ENCODE results near the gene ARHGAP6.
"Not testable (repeated sequence)": the region's sequence is repeated elsewhere in the genome, so short reads cannot be mapped to it uniquely, and the experiment has no call there.

The ARHGAP6 gene

GRCh38 chrX:11375614-11376119 lies 290.1 kb downstream of the ARHGAP6 start:
- no peak overlapping the region for H3K27ac ChIP-seq
- no peak for DNase-seq (ENCODE audit: low spot score)
- TF ChIP-seq CTCF (IDR thresholded peaks at IDR 0.05), result no peak
- no peak overlapping the region for H3K4me3 ChIP-seq

GRCh38 chrX:11374570-11374969 lies 291.1 kb downstream of the ARHGAP6 start:
- Histone ChIP-seq H3K4me3 (no peak overlapping the region), H3K27ac (no peak overlapping the region)
- TF ChIP-seq CTCF (IDR thresholded peaks at IDR 0.05), result no peak
- no peak for DNase-seq (ENCODE audit: low spot score)

- no peak for TF ChIP-seq CTCF (IDR thresholded peaks at IDR 0.05)
- H3K27ac ChIP-seq, result no peak overlapping the region
- no peak overlapping the region for H3K4me3 ChIP-seq
- no peak for DNase-seq (ENCODE audit: low spot score)
Measured at GRCh38 chrX:11371106-11371505, 294.6 kb downstream of the ARHGAP6 start.

- no peak for DNase-seq (ENCODE audit: low spot score)
- Histone ChIP-seq H3K4me3 (no peak overlapping the region), H3K27ac (peak overlapping the region in 1 of 2 donors; percentile 4)
- TF ChIP-seq CTCF (IDR thresholded peaks at IDR 0.05), result no peak
Measured at GRCh38 chrX:11367609-11368430, 297.9 kb downstream of the ARHGAP6 start.

- H3K4me3 ChIP-seq, result no peak overlapping the region
- peak overlapping the region in 1 of 2 donors; percentile 26 for H3K27ac ChIP-seq
- DNase-seq (ENCODE audit: low spot score), result no peak
- TF ChIP-seq CTCF (IDR thresholded peaks at IDR 0.05), result no peak
Measured at GRCh38 chrX:11366998-11367595, 298.6 kb downstream of the ARHGAP6 start.

GRCh38 chrX:11365426-11365825 lies 300.3 kb downstream of the ARHGAP6 start:
- TF ChIP-seq CTCF (IDR thresholded peaks at IDR 0.05), result no peak
- DNase-seq (ENCODE audit: low spot score), result no peak
- H3K27ac ChIP-seq, result no peak overlapping the region
- no peak overlapping the region for H3K4me3 ChIP-seq

GRCh38 chrX:11364835-11365234 lies 300.9 kb downstream of the ARHGAP6 start:
- no peak for TF ChIP-seq CTCF (IDR thresholded peaks at IDR 0.05)
- no peak for DNase-seq (ENCODE audit: low spot score)

GRCh38 chrX:11363825-11364224 lies 301.9 kb downstream of the ARHGAP6 start:
- DNase-seq (ENCODE audit: low spot score); H3K4me3 ChIP-seq; H3K27ac ChIP-seq: not testable (repeated sequence)

More at GRCh38 chrX:11364835-11365234, 300.9 kb downstream of the ARHGAP6 start:
- Histone ChIP-seq H3K4me3 (no peak overlapping the region), H3K27ac (no peak overlapping the region)
